Measurements from ENCODE around the gene LRRK1.

DNA sequence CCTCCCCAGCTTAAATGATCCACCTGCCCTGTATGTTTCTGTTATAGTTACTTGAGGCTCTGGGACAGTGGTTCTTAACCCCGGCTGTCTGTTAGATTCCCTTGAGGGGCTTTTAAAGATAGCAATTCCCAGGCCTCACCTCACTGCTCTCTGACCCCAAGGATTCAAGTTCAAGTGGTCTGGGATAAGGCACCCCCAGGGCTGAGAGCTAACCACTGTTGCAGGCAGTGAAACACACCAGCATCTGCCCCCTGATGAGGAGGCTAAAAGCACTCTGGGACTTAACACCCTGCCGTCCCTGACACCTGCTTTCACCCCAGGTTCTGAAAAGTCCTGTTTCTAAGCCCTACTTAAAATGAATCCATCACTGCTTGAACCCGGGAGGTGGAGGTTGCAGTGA, 103.7 kb downstream of the LRRK1 start:
- no peak for TF ChIP-seq POLR2A (IDR thresholded peaks at IDR 0.05)
- TF ChIP-seq, protein P1, sequence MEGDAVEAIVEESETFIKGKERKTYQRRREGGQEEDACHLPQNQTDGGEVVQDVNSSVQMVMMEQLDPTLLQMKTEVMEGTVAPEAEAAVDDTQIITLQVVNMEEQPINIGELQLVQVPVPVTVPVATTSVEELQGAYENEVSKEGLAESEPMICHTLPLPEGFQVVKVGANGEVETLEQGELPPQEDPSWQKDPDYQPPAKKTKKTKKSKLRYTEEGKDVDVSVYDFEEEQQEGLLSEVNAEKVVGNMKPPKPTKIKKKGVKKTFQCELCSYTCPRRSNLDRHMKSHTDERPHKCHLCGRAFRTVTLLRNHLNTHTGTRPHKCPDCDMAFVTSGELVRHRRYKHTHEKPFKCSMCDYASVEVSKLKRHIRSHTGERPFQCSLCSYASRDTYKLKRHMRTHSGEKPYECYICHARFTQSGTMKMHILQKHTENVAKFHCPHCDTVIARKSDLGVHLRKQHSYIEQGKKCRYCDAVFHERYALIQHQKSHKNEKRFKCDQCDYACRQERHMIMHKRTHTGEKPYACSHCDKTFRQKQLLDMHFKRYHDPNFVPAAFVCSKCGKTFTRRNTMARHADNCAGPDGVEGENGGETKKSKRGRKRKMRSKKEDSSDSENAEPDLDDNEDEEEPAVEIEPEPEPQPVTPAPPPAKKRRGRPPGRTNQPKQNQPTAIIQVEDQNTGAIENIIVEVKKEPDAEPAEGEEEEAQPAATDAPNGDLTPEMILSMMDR (IDR thresholded peaks at IDR 0.05) = no peak
